Erythroblast (primary cell): ENCODE measurements around the gene AHNAK.

Experiments
- GATA1 ChIP-seq: IDR thresholded peaks from 2 replicates; pipeline ENCODE4 v1.6.1; 2011; ENCODE audit warnings: low read depth, mild to moderate bottlenecking, control low read depth, low read length, moderate library complexity
- POLR2A ChIP-seq: IDR thresholded peaks from 2 replicates; pipeline ENCODE4 v1.6.1; 2011; ENCODE audit warnings: mild to moderate bottlenecking, low read length

GRCh38 chr11:62468577-62468976, 78.0 kb downstream of the AHNAK start:
- TF ChIP-seq POLR2A (no peak), GATA1 (no peak)
